ENCODE data around the gene KRT72.

Gene KRT72

DNA sequence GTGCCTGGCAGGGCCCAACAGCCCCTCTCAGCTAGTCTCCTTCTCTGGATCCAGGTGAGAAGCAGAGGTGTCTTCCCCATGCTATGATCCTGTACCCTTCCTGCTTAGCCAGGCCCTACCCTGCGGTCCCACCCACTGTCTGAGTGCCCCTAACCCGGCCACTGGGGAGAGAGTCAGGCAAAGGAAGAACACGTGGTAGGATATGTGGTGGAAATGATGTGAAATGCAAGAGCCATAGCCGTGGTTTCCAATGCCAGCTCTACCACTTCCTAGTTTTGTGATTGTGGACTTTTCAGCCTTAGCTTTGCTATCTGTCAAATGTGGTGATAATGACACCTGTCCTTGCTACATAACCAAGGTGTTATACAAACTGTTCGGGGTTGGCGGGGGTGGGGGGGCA lies 34.9 kb upstream of the KRT72 start:
- TF ChIP-seq, protein P1, sequence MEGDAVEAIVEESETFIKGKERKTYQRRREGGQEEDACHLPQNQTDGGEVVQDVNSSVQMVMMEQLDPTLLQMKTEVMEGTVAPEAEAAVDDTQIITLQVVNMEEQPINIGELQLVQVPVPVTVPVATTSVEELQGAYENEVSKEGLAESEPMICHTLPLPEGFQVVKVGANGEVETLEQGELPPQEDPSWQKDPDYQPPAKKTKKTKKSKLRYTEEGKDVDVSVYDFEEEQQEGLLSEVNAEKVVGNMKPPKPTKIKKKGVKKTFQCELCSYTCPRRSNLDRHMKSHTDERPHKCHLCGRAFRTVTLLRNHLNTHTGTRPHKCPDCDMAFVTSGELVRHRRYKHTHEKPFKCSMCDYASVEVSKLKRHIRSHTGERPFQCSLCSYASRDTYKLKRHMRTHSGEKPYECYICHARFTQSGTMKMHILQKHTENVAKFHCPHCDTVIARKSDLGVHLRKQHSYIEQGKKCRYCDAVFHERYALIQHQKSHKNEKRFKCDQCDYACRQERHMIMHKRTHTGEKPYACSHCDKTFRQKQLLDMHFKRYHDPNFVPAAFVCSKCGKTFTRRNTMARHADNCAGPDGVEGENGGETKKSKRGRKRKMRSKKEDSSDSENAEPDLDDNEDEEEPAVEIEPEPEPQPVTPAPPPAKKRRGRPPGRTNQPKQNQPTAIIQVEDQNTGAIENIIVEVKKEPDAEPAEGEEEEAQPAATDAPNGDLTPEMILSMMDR (conservative IDR thresholded peaks at IDR 0.05; ENCODE audit: low read length) = no peak
- no peak overlapping the region for H3K4me3 ChIP-seq (ENCODE audit: low read length)
- DNase-seq (ENCODE audit: low read depth) = no peak

DNA sequence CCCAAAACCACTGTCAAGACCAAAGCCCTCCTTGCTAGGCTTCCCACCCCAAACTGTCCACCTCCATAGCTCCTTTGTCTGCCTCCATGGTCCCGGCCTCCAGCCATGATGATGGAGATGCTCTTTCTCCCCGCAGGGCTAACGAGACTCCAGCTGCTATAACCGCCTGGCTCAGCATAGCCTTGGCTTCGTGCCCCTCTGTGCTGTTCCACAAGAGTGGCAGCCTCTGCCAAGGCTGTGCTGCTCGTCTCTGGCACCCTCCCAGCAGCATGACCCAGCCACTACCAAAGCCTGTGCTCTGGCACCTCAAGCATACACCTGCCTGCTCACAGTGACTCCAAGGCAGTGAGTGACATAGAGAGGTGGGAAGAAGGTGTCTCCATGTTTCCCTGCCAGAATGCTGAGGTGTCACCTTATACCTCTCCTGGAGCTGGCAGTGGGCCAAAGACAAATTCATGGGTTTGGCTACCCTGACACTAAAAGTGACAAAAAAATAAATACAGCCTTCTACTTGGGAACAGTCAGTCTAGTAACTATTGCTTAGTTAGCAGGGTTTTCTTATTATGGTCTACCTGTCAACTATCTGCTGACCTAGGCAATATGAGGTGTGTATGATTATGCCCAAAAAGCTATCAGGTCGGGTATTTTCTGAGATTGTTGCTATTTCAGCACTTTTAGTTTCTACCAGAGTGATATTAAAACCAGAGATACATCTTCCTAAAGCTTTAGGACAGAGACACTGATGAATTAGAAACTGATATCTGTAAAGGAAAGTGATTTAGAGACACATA lies 33.2 kb upstream of the KRT72 start:
- H3K4me3 ChIP-seq (ENCODE audit: low read length) = no peak overlapping the region
- DNase-seq (ENCODE audit: low read depth) = no peak

DNA sequence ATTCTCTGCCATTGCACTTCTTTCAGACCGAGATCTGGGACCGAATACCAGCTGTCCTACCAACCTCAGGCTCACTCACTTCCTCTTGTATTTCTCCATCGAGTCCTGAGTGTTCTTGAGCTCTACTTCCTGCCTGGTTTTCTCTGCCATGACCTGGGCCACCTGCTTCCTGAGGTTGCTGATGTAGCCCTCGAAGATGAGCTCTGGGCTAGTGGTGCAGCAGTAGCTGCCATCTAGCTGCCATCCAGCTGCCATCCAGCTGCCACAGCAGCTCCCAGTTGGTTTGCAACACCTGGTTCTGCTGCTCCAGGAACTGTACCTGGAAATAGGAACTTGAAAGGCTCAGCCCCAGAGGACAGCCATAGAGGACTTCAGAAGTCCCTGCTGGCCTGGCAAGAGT lies 32.1 kb upstream of the KRT72 start:
- TF ChIP-seq, protein P1 (conservative IDR thresholded peaks at IDR 0.05; ENCODE audit: low read length) = no peak
- H3K4me3 ChIP-seq (ENCODE audit: low read length) = no peak overlapping the region
- no peak for DNase-seq (ENCODE audit: low read depth)

More for the DNA sequence above, 33.2 kb upstream of the KRT72 start:
- TF ChIP-seq, protein P1 (conservative IDR thresholded peaks at IDR 0.05; ENCODE audit: low read length) = no peak

DNA sequence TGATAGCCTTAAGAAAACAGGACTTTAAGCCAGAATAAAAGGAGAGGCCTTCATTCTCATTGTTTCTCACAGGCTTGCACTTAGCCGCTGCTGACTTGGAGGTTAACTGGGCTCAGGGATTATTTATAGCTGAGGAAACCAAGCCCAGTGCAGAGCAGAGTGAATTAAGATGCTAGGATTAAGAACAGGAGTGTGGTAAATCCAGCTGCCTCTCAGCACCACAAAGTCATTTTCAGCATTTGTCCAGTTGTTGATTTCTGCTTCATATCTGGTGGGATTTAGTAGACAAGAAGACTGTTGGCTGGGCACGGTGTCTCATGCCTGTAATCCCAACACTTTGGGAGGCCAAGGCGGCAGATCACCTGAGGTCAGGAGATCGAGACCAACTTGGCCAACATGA lies 31.4 kb upstream of the KRT72 start:
- DNase-seq (ENCODE audit: low read depth) = no peak
- TF ChIP-seq, protein P1 (conservative IDR thresholded peaks at IDR 0.05; ENCODE audit: low read length) = no peak
- no peak overlapping the region for H3K4me3 ChIP-seq (ENCODE audit: low read length)

DNA sequence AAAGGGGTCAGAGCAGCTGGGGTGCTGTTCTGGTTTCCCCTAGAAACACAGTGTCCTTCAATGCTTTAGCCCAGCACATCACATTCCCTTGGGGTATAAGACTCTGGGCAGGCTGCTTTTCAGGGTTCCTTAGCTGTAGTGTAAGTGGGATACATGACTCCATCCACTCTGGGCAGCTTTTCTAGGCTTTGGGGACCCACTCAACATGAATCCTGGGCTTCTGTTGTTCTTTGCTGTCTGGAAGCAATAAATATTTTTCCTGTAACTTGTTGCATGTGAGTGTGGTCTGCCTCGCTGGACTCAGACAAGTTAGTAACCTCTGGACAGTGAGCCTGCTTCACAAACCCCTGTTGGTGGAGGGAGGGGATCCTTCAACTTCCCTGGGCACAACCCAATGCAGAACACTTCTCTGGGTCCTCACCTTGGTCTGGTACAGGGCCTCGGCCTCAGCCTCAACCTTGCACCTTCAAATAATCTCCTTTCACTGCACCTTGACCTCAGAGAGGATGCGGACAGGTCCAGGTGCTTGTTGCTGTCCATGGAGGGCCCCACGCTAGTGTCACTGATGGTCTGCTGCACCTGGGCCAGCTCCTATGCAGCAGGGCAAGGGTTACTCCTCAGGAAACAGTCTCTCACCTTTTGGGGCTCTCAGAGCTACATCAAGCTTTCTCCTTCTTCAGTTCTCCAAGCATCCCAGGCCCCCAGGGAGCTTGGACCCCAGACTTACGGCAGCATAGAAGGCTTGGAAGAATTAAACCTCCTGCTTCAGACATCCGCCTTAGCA lies 30.6 kb upstream of the KRT72 start:
- DNase-seq (ENCODE audit: low read depth) = no peak
- H3K4me3 ChIP-seq (ENCODE audit: low read length) = no peak overlapping the region
- TF ChIP-seq, protein P1 (conservative IDR thresholded peaks at IDR 0.05; ENCODE audit: low read length) = no peak

DNA sequence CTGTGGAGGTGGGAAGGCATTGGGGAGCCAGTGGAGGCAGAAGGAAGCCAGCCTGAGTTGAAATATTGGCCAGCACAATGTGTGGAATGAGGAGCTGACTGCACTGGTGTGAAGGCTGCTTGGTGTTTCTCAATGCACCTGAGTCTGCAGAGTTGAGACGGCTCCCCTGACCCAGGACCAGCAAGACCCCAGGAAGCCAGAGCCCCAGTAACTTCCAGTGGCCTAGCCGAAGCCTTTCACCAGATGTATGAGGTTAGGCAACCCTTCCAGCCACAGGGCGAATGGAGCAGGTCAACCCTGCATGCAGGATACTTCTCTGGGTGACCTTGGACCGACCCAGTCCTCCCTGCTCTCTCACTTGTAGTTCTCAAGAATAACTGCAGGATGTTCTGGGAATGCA lies 30.0 kb upstream of the KRT72 start:
- no peak overlapping the region for H3K4me3 ChIP-seq (ENCODE audit: low read length)
- TF ChIP-seq, protein P1 (conservative IDR thresholded peaks at IDR 0.05; ENCODE audit: low read length) = no peak
- no peak for DNase-seq (ENCODE audit: low read depth)

Data from AG10803 (cell line).